Activated CD4-positive, alpha-beta T cell treated with anti-CD3 and anti-CD28 coated beads for 36 hours (primary cell): ENCODE measurements around the gene PPP2R5A. TPM values are rescaled to one million over a fixed set of nuclear protein-coding genes. Genes with fewer than 3 reads are reported as not detected.

Experiments
- ATAC-seq: fragments of 200-7000 bp; cut with Tn5 transposase; one replicate; pipeline ENCODE4 v1.10.0; 2021; ENCODE audit warnings: mild to moderate bottlenecking, moderate library complexity
- CTCF ChIA-PET: fragments of 350-600 bp; sonication (Branson Sonifier 250); formaldehyde crosslinking; loops from one replicate; lab custom pipeline; 2021; ENCODE audit warnings: antibody characterized with exemption; lab: Charles Lee
- POLR2A ChIA-PET: fragments of 350-600 bp; sonication (Branson Sonifier 250); formaldehyde crosslinking; loops from one replicate; lab custom pipeline; 2021; ENCODE audit warnings: antibody characterized with exemption, inconsistent platforms; lab: Charles Lee
- DNase-seq: peaks from one replicate; pipeline ENCODE4 v3.0.0-alpha.2; 2020
- H3K27ac Mint-ChIP-seq: one replicate; pipeline ENCODE4 v1.8.0; 2021; ENCODE audit warnings: mixed read lengths
- H3K27me3 Mint-ChIP-seq: one replicate; pipeline ENCODE4 v1.8.0; 2021; ENCODE audit warnings: mixed read lengths
- H3K36me3 Mint-ChIP-seq: one replicate; pipeline ENCODE4 v1.8.0; 2021; ENCODE audit warnings: low read depth, mixed read lengths
- H3K4me1 Mint-ChIP-seq: one replicate; pipeline ENCODE4 v1.8.0; 2021; ENCODE audit warnings: mixed read lengths
- H3K4me3 Mint-ChIP-seq: one replicate; pipeline ENCODE4 v1.8.0; 2021; ENCODE audit warnings: mild to moderate bottlenecking, moderate library complexity, mixed read lengths
- H3K9me3 Mint-ChIP-seq: one replicate; pipeline ENCODE4 v1.8.0; 2021; ENCODE audit warnings: low read depth, mixed read lengths
- intact Hi-C, 2 experiments: fragments of 100-400 bp; cut with DNase I in 1 of 2; cut with micrococcal nuclease in 1 of 2; formaldehyde crosslinking; loops; one replicate each; pipeline versions ENCODE4 v1.14.2 to v1.15.1; 2022 to 2024; cut with DNase I, micrococcal nuclease
- total RNA-seq, 2 experiments: library from RNA; stranded (reverse); gene quantifications; one replicate each; pipeline ENCODE4 v1.2.3, GENCODE V29; 2021

Gene PPP2R5A
- total RNA-seq, 2 experiments from 2014 or later = 32.3 to 36.1 TPM

DNA sequence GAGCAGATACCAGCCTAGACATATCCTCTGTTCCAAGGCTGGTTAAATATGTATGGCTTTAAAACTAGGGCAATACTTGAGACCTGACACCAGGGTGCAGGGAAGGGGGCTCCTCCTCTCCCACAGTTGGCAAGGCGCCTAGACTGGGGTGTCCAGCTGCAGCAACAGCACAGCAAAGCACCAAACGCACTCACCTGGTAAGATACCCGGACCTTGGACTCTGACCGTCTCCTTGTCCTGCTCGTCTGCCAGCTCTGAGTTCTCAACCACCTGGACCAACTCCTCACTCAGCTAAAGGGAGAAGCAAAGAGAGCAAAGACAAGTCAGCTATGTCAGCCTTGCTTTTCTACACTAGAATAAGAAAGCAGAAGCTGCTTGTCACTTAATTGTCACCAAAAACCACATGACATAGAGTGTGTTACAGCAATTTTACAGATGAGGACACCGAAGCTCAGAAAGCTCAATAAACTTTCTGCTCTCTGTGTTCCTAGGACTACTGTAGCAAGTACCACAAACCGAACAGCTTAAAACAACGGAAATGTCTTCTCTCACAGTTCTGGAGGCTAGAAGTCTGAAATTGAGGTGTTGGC is 125.1 kb downstream of the PPP2R5A start:
- H3K9me3 Mint-ChIP-seq = no peaks in the 10 kb centered on the region
- peaks cover 20% of the 10 kb centered on the region for H3K4me1 Mint-ChIP-seq
- DNase-seq (no peak), ATAC-seq (no peak)
- H3K4me3 Mint-ChIP-seq = no peak overlapping the region
- H3K36me3 Mint-ChIP-seq = peaks cover 38% of the 10 kb centered on the region
- ChIA-PET POLR2A (no interaction called here), CTCF (interaction anchor here (0.7 to 1.8 kb wide), 2 partner anchors 46 to 734 kb away, joined by 4 to 6 read pairs; partner anchors contain the start of gene NEK2)
- intact Hi-C loops = loop anchor here in 1 of 2 experiments (10.0 kb wide), 2 partner anchors 836 to 1146 kb away; partner anchors contain the start of gene SLC30A1
- no peak overlapping the region for H3K27ac Mint-ChIP-seq
- H3K27me3 Mint-ChIP-seq = no peaks in the 10 kb centered on the region

Other genes with a start within 250 kb of the PPP2R5A start
- gene INTS7, start 249.9 kb upstream of the PPP2R5A start, total RNA-seq = 10 to 100 TPM; 23.7 to 28.6 TPM
- gene DTL, start 249.7 kb upstream of the PPP2R5A start, total RNA-seq = 100 to 1,000 TPM in 1 of 2 experiments, 10 to 100 TPM in 1; 82.1 to 114 TPM
- gene PACC1, start 129.5 kb downstream of the PPP2R5A start, total RNA-seq = 10 to 100 TPM in 1 of 2 experiments, 1 to 10 TPM in 1; 9.2 to 13.8 TPM
- gene NENF, start 147.5 kb downstream of the PPP2R5A start, total RNA-seq = 10 to 100 TPM; 30.8 to 34.1 TPM